Activated naive CD4-positive, alpha-beta T cell (primary cell): ENCODE data around the gene DNAJB1.

Source experiments
- DNase-seq, 4 experiments: peaks; one replicate each; lab custom pipeline; 2025; lab: John Stamatoyannopoulos, UW

DNAJB1 gene

DNA sequence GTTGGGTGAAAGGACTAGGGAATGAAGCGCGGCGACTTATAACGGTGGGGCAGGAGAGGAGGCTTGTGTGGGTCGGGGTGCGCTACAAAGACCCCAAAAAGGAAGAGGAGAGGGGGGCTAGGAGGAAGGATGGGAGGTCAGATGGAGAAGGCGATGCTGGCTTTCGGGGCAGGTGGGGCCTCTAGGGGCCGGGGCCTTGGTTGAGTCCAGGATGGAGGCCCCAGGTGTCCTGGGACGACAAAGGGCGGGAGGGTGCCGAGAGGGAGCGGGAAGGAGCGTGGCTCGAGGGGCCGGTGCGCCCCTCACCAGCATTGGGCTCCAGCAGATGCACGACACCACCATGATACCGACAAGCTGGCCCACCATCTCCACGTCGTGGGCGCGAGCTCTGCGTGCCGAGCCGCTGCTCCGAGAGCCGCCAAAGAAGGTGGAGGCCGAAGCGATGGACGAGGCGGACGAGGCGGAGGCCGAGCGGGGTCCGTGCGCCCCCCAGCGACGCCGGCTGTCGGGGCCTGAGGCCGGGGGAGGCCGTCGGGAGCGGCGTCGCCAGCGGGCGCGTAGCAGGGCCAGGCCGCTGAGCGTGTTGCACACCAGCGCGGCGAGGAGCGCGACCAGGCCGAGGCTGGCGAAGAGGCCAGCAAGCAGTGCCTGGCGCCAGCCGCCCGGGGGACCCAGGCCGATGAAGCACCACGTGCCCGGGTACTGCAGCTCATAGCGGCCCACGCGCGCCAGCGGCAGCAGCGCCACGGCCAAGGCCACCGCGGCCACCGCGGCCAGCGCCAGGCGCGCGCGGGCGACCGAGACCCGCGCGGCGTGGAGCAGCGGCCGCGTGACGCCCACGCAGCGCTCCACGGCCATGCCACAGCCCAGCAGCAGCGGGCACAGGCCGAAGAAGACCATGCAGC lies 44.9 kb downstream of the DNAJB1 start:
- DNase-seq: no peak

DNA sequence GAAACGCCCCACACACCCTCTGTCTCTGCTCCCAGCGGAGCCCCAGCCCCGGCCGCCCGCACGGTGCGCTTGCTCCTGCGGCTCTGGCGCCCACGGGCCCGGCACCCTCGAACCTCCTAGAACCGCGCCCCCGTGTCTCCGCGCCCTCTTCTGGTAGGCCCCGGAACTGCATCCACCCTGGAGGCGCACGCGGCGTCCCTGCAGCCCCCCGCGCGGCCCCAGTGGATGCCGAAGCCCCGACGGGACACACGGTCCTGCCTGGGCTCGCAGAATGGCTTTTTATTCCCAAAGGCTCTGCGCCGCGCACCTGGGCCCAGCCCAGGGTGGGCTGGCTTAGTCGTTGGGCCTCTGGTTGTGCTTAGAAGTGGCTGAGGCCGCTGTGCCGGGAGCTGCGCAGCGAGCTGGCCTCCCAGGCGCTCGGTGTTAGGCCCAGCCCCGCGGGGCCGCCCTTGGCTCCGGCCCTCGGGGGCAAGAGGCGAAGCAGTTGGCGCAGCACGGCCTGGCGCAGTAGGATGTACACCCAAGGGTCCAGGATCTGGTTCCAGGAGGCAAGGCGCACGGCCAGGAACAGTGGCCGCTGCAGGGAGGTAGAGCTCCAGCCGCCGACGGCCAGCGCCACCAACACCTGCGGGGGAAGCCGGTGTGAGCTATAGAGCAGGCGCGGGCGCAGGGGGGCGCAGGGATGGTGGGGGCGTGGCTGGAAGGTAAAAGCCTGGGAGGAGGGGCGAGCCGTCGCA lies 45.8 kb downstream of the DNAJB1 start:
- peak; percentile 82 to 91 (median 84) for DNase-seq

DNA sequence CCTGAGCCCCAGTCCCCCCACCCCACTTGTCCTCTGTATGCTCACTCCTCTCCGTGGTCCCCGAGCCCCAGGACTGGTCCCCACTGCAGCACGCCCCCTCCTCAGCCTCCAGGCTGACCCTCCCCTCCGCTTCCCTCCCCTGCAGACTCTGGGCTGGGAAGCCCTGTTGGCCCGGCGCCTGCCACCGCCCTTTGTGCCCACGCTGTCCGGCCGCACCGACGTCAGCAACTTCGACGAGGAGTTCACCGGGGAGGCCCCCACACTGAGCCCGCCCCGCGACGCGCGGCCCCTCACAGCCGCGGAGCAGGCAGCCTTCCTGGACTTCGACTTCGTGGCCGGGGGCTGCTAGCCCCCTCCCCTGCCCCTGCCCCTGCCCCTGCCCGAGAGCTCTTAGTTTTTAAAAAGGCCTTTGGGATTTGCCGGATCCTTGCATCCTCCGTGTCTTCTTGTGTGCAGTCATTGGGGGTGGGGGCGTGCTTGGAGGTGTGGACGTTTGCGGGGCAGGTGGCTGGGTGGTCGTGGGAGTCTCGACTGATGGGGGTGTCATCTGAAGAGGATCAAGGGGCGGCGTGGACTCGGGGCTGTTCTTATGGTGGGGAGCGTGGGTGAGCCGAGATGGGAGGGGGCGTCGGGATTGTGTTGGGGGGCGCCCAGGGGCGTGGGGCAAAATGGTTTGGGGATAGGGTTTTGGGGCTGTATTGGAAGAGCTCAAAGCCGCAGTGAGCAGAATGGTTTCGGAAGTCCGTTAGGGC lies 46.6 kb downstream of the DNAJB1 start:
- no peak for DNase-seq

DNA sequence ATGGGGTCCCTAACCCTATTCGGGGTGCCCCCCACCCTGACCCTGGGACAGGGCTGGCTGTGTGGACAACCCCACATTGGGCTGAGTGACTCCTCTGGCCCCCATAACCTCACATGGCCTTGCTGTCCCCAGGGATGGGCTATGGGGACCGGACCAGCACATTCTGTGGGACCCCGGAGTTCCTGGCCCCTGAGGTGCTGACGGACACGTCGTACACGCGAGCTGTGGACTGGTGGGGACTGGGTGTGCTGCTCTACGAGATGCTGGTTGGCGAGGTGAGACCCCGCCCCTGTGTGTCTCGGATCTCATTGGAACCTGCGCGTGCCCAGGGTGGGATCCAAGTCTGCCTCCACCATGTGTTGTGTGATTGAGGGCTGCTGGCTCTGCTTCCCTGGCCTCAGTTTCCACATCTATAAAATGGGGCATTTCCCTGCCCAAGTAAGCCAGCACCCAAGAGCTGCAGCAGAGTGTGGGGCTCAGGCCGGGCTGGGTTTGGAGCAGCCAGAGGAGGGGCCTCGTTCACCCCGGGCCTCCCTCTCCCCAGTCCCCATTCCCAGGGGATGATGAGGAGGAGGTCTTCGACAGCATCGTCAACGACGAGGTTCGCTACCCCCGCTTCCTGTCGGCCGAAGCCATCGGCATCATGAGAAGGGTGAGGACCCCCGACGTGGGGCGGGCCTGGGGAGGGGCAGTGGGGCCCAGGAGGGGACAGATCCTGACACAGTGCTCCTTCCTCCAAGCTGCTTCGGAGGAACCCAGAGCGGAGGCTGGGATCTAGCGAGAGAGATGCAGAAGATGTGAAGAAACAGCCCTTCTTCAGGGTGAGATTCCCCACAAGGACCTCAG lies 47.9 kb downstream of the DNAJB1 start:
- DNase-seq: no peak

DNA sequence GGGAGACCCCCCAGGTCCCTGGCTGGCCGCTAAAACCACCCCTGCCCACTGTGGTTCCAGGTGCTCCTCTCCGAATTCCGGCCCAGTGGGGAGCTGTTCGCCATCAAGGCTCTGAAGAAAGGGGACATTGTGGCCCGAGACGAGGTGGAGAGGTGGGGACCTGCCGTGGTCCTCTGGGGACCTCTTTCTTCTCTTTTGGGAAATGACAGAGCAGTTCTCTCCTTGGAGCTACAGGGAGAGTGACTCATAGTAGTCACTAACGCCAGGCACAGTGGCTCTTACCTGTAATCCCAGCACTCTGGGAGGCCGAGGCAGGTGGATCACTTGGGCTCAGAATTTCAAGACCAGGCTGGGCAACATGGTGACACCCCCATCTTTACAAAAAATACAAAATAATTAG lies 50.4 kb downstream of the DNAJB1 start:
- DNase-seq: no peak

DNA sequence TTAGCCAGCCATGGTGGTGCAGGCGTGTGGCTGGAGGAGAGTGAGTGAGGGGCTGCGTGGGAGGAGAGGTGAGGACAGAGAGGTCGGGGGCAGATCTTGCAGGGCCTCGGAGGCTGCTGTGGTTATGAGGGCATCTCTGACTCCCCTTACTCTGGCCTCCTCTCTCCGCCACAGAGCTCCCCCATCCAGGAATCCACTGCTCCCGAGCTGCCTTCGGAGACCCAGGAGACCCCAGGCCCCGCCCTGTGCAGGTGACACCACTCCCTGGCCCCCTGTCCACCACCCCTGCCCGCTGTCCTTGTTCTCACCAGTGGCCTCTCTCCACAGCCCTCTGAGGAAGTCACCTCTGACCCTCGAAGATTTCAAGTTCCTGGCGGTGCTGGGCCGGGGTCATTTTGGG lies 50.8 kb downstream of the DNAJB1 start:
- no peak for DNase-seq
